Measurements from ENCODE around the gene CUL7.
"Not testable (repeated sequence)": the region's sequence is repeated elsewhere in the genome, so short reads cannot be mapped to it uniquely, and the experiment has no call there.

The CUL7 gene

DNA sequence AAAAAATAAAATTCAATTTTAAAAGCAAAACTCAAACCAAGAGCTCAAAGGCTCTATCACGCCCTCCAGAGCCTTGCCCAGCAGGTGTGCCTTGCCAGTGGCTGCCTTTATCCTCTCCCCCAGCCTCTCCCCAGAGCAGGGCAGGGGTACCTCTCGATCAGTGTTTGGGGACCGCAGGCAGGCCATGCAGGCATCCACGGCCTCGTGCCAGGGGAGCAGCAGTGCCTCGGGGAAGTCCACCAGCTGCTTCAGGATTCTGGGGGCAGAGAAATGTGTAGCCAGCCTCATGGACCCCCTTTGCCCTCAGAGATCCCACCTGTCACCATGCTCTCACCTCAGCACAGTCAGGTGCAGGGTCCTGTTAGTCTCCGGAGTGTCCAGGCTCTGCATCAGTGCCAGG is 5.7 kb downstream of the CUL7 start:
- no peak overlapping the region for H3K4me3 Mint-ChIP-seq
- TF ChIP-seq, protein P1, sequence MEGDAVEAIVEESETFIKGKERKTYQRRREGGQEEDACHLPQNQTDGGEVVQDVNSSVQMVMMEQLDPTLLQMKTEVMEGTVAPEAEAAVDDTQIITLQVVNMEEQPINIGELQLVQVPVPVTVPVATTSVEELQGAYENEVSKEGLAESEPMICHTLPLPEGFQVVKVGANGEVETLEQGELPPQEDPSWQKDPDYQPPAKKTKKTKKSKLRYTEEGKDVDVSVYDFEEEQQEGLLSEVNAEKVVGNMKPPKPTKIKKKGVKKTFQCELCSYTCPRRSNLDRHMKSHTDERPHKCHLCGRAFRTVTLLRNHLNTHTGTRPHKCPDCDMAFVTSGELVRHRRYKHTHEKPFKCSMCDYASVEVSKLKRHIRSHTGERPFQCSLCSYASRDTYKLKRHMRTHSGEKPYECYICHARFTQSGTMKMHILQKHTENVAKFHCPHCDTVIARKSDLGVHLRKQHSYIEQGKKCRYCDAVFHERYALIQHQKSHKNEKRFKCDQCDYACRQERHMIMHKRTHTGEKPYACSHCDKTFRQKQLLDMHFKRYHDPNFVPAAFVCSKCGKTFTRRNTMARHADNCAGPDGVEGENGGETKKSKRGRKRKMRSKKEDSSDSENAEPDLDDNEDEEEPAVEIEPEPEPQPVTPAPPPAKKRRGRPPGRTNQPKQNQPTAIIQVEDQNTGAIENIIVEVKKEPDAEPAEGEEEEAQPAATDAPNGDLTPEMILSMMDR (IDR thresholded peaks at IDR 0.05; ENCODE audit: unreplicated experiment in 3 of 3) = no peak
- H3K27ac Mint-ChIP-seq = no peak overlapping the region
- H3K27me3 Mint-ChIP-seq (ENCODE audit: low read depth) = no peaks in the 10 kb centered on the region
- no peaks in the 10 kb centered on the region for H3K9me3 Mint-ChIP-seq
- H3K4me1 Mint-ChIP-seq = peaks cover 31% of the 10 kb centered on the region
- peaks cover 64% of the 10 kb centered on the region for H3K36me3 Mint-ChIP-seq (ENCODE audit: low read depth)

DNA sequence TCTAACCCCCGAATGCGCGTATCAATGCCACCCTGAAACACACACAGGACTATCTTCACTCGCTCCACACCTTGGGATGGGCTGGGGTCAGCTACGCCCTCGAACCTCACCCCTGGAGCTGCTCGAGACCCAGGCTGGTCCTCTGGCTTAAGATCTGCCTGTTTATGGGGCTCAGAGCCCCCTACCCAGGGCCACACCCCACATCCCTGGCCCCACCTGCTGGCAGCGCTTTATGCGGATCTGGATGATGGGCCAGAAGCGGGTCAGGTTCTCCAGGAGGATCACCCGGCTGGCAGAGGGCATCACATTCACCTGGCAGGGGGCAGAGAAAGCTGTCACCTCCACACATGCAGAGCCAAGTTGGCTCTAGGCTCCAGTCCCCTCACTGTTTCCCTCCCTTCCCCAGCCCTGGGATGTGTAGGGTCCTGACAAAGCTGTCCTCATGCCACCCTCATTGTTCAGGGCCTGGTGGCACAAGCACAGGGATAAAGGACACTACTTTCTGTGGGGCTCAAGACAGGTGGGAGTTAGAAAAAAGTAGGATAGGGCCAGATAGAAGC is 8.2 kb downstream of the CUL7 start:
- Mint-ChIP-seq H3K4me1 (peaks cover 7% of the 10 kb centered on the region), H3K36me3 (ENCODE audit: low read depth) (peaks cover 66% of the 10 kb centered on the region), H3K27ac (no peak overlapping the region), H3K9me3 (no peaks in the 10 kb centered on the region), H3K4me3 (no peak overlapping the region), H3K27me3 (ENCODE audit: low read depth) (no peaks in the 10 kb centered on the region)
- TF ChIP-seq, protein P1 (IDR thresholded peaks at IDR 0.05; ENCODE audit: unreplicated experiment in 3 of 3) = no peak

DNA sequence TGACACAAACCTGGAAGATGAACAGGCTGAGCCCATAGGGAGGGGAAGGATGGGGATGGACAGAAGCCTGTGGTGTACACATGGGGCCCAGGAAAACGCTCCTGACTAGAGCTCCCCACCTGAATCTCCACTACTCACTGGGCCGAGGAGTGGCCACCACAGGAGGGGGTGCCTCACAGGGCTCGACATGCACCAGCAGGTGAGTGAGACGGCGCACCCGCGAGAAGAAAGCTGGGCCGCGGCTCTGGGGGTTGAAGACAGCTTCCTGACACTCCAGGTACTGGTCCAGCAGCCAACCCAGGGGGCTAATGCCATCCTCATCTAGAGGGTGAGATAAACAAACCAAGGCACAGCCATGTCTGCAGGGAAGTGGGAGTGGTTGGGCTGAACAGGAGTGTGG is 10.3 kb downstream of the CUL7 start:
- TF ChIP-seq, protein P1 (IDR thresholded peaks at IDR 0.05; ENCODE audit: unreplicated experiment in 3 of 3) = no peak
- no peak overlapping the region for H3K4me3 Mint-ChIP-seq
- H3K9me3 Mint-ChIP-seq = no peaks in the 10 kb centered on the region
- no peak overlapping the region for H3K27ac Mint-ChIP-seq
- peaks cover 67% of the 10 kb centered on the region for H3K36me3 Mint-ChIP-seq (ENCODE audit: low read depth)
- no peaks in the 10 kb centered on the region for H3K4me1 Mint-ChIP-seq
- H3K27me3 Mint-ChIP-seq (ENCODE audit: low read depth) = no peaks in the 10 kb centered on the region

DNA sequence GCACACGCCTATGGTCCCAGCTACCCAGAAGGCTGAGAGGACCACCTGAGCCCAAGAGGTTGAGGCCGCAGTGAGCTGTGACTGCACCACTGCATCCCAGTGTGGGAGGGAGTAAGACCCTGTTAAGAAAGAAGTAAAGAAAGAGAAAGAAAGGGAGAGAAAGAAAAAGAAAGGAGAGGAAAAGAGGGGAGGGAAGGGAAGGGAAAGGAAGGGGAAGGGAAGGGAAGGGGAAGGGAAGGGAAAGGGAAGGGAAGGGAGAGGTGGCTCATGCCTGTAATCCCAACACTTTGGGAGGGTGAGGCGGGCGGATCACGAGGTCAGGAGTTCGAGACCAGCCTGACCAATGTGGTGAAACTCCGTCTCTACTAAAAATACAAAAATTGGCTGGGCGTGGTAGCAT is 12.2 kb downstream of the CUL7 start:
- peaks cover 72% of the 10 kb centered on the region for H3K36me3 Mint-ChIP-seq (ENCODE audit: low read depth)
- H3K4me3 Mint-ChIP-seq; H3K27ac Mint-ChIP-seq; H3K9me3 Mint-ChIP-seq; H3K27me3 Mint-ChIP-seq (ENCODE audit: low read depth); H3K4me1 Mint-ChIP-seq: not testable (repeated sequence)

DNA sequence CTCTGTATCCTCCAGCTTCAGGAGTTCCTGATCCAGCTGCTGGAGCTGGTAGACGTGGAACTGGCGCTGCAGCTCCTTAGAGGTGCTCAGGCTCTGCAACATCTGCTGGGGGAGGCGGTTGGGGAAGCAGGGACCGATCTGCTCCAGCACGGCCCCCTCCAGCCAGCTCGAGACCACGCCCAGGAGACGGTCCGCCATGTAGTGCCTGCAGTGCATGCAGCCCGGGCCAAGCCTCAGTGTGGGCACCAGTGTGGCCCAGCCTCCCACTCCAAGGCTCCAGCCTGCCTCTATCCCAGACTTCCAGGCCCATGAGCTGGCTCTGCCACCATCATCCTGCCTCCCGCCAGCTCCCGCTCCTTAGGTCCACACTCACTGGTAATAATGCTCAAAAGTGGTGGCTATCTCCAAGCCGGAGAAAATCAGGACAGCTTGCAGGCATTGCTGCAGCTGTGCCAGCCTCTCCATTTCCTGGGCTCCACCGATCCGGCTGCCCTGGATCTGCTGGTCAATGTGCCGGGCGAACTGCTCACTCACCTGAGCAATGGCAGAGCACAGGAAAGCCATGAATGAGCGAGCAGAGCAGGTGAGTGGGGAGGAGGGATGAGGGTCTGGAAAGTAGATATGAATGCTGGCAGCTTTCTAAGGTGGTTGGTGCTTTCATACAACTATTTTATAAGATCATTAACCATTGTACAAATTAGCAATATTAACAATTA is 13.0 kb downstream of the CUL7 start:
- H3K27ac Mint-ChIP-seq = no peak overlapping the region
- H3K27me3 Mint-ChIP-seq (ENCODE audit: low read depth) = no peaks in the 10 kb centered on the region
- H3K9me3 Mint-ChIP-seq = no peaks in the 10 kb centered on the region
- H3K36me3 Mint-ChIP-seq (ENCODE audit: low read depth) = peaks cover 68% of the 10 kb centered on the region
- TF ChIP-seq, protein P1 (IDR thresholded peaks at IDR 0.05; ENCODE audit: unreplicated experiment in 3 of 3) = no peak
- H3K4me1 Mint-ChIP-seq = no peaks in the 10 kb centered on the region
- H3K4me3 Mint-ChIP-seq = no peak overlapping the region

DNA sequence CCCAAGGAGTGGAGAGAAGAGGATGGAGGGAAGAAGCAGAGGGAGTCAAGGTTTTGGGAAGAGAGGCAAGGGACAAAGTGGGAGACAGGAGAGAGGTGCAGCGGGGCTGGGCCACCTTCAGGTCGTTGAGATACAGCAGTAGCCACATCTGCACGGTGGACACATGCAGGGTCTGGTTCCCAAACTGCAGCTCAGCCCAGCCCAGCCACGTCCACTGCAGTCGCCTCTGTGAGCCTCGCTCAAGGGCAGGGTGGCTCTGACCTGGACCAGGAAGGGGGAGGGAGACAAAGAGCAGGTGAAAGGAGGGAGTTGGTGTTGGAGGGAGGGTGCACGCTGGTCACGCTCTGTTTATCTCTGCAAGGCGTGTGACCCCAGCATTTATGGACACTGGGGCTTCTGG is 14.9 kb downstream of the CUL7 start:
- peaks cover 75% of the 10 kb centered on the region for H3K36me3 Mint-ChIP-seq (ENCODE audit: low read depth)

More for the DNA sequence above, 14.9 kb downstream of the CUL7 start:
- TF ChIP-seq, protein P1 (IDR thresholded peaks at IDR 0.05; ENCODE audit: unreplicated experiment in 3 of 3) = no peak
- Mint-ChIP-seq H3K4me3 (no peak overlapping the region), H3K9me3 (no peaks in the 10 kb centered on the region), H3K27ac (no peak overlapping the region), H3K27me3 (ENCODE audit: low read depth) (no peaks in the 10 kb centered on the region), H3K4me1 (no peaks in the 10 kb centered on the region)
